Stimulated activated CD4-positive, alpha-beta T cell treated with anti-CD3 and anti-CD28 coated beads, Interleukin-2, amount 100 ng/mL, for 48 hours (primary cell): ENCODE results near the gene SBSN.

Experiments used
- DNase-seq, 2 donors: peaks; one replicate each; pipeline ENCODE4 v3.0.0-alpha.2; 2020

The SBSN gene

GRCh38 chr19:35528218-35529038 lies at the start of gene SBSN:
Gene SBSN, minus strand, starts transcription at chr19:35528311. Its CDS starts 30 bp downstream, at chr19:35528281.
- DNase-seq, result no peak

GRCh38 chr19:35571406-35571965 lies 43.4 kb upstream of the SBSN start:
- no peak for DNase-seq

- DNase-seq, result no peak
These were observed 41.2 kb upstream of the SBSN start for GRCh38 chr19:35569281-35569781.

GRCh38 chr19:35566738-35567137 lies 38.6 kb upstream of the SBSN start:
- DNase-seq, result no peak

- DNase-seq, result no peak
These were observed 37.1 kb upstream of the SBSN start for GRCh38 chr19:35565016-35565856.

- no peak for DNase-seq
These were observed 35.2 kb upstream of the SBSN start, which contains the start of gene ATP4A for GRCh38 chr19:35563207-35563829. Gene ATP4A, minus strand, starts transcription at chr19:35563658. Its CDS starts 29 bp downstream, at chr19:35563629.

GRCh38 chr19:35562776-35563175 lies 34.7 kb upstream of the SBSN start:
- no peak for DNase-seq

GRCh38 chr19:35562336-35562735 lies 34.2 kb upstream of the SBSN start:
- no peak for DNase-seq

GRCh38 chr19:35561436-35561835 lies 33.3 kb upstream of the SBSN start:
- DNase-seq, result no peak

GRCh38 chr19:35560677-35561076 lies 32.6 kb upstream of the SBSN start:
- DNase-seq, result no peak

GRCh38 chr19:35560271-35560670 lies 32.2 kb upstream of the SBSN start:
- no peak for DNase-seq

GRCh38 chr19:35559781-35560180 lies 31.7 kb upstream of the SBSN start:
- no peak for DNase-seq

GRCh38 chr19:35559281-35559659 lies 31.2 kb upstream of the SBSN start:
- DNase-seq, result no peak

GRCh38 chr19:35558400-35559280 lies 30.5 kb upstream of the SBSN start:
- no peak for DNase-seq

- peak; percentile 40 to 49 for DNase-seq
These were observed 29.7 kb upstream of the SBSN start for GRCh38 chr19:35557539-35558399.

GRCh38 chr19:35556846-35557538 lies 28.9 kb upstream of the SBSN start:
- DNase-seq, result no peak

- DNase-seq, result no peak
These were observed 28.0 kb upstream of the SBSN start for GRCh38 chr19:35556025-35556590.

- no peak for DNase-seq
These were observed 27.3 kb upstream of the SBSN start for GRCh38 chr19:35555301-35556005.

- DNase-seq, result no peak
These were observed 26.0 kb upstream of the SBSN start for GRCh38 chr19:35554076-35554475.
